GM18951 (cell line): Measurements from ENCODE around the gene PLCB4.

ENCODE experiments used
- POLR2A ChIP-seq: IDR thresholded peaks from 4 replicates; pipeline ENCODE4 v1.6.1; 2011; ENCODE audit warnings: mild to moderate bottlenecking; ENCODE audit not compliant: insufficient read length, insufficient read depth; ENCODE audit errors: extremely low read depth
- in situ Hi-C: fragments of 300-500 bp; cut with MboI; formaldehyde crosslinking; loops from one replicate; pipeline ENCODE4 v1.12.0; 2022; ENCODE audit warnings: low sequenced_read_pairs, mixed read lengths, inconsistent platforms; ENCODE audit not compliant: unreplicated experiment

The PLCB4 gene

GRCh38 chr20:9398882-9399281 lies 330.0 kb downstream of the PLCB4 start:
- in situ Hi-C loops: no loop called here
- TF ChIP-seq POLR2A: no peak

- TF ChIP-seq POLR2A: no peak
- in situ Hi-C loops: no loop called here
Measured at GRCh38 chr20:9399322-9399721, 330.4 kb downstream of the PLCB4 start.

GRCh38 chr20:9400171-9401025 lies 331.5 kb downstream of the PLCB4 start:
- in situ Hi-C loops: loop anchor here (25.0 kb wide), 1 partner anchor 512 kb away; no protein-coding TSS in a partner anchor

GRCh38 chr20:9401371-9401770 lies 332.5 kb downstream of the PLCB4 start:
- in situ Hi-C loops: loop anchor here (25.0 kb wide), 1 partner anchor 511 kb away; no protein-coding TSS in a partner anchor
- no peak for TF ChIP-seq POLR2A

More at GRCh38 chr20:9400171-9401025, 331.5 kb downstream of the PLCB4 start:
- TF ChIP-seq POLR2A: no peak

- TF ChIP-seq POLR2A: no peak
- in situ Hi-C loops: loop anchor here (25.0 kb wide), 1 partner anchor 510 kb away; no protein-coding TSS in a partner anchor
Measured at GRCh38 chr20:9402141-9402540, 333.3 kb downstream of the PLCB4 start.

GRCh38 chr20:9402546-9402945 lies 333.7 kb downstream of the PLCB4 start:
- no peak for TF ChIP-seq POLR2A
- in situ Hi-C loops: loop anchor here (25.0 kb wide), 1 partner anchor 510 kb away; no protein-coding TSS in a partner anchor

- in situ Hi-C loops: loop anchor here (25.0 kb wide), 1 partner anchor 509 kb away; no protein-coding TSS in a partner anchor
- TF ChIP-seq POLR2A: no peak
Measured at GRCh38 chr20:9403448-9403847, 334.6 kb downstream of the PLCB4 start.

- no peak for TF ChIP-seq POLR2A
- in situ Hi-C loops: loop anchor here (25.0 kb wide), 1 partner anchor 504 kb away; no protein-coding TSS in a partner anchor
Measured at GRCh38 chr20:9407805-9408421, 339.0 kb downstream of the PLCB4 start.

GRCh38 chr20:9408422-9409300 lies 339.8 kb downstream of the PLCB4 start:
- in situ Hi-C loops: loop anchor here (25.0 kb wide), 1 partner anchor 504 kb away; no protein-coding TSS in a partner anchor
- no peak for TF ChIP-seq POLR2A

- in situ Hi-C loops: loop anchor here (25.0 kb wide), 1 partner anchor 503 kb away; no protein-coding TSS in a partner anchor
- TF ChIP-seq POLR2A: no peak
Measured at GRCh38 chr20:9409352-9409751, 340.5 kb downstream of the PLCB4 start.

GRCh38 chr20:9409981-9410380 lies 341.1 kb downstream of the PLCB4 start:
- no peak for TF ChIP-seq POLR2A
- in situ Hi-C loops: loop anchor here (5.0 to 25.0 kb wide), 2 partner anchors 192 to 502 kb away; no protein-coding TSS in a partner anchor

GRCh38 chr20:9411833-9412232 lies 342.9 kb downstream of the PLCB4 start:
- in situ Hi-C loops: loop anchor here (5.0 to 25.0 kb wide), 2 partner anchors 190 to 500 kb away; no protein-coding TSS in a partner anchor
- no peak for TF ChIP-seq POLR2A
